ENCODE data around the gene BATF.

DNA sequence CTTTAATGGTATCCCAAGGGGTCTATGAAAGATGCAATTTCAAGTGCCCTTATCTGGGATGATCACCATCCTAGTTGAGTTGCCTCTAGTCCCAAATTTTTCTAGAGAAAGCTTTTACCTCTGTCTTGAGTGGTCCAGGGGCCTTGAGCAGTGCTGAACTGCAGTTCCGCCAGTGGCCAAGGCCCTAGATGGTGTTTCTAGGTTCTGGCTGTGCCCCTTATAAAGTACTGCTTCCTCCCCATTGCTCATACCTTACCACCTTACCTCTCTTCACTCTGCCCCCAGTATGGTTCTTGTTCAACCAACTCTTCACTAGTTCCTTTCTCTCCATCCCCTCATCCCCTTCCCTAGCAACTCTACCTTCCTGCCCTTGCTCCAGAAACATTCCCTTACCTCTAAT, 3.7 kb downstream of the BATF start:
- TF ChIP-seq, protein P1, sequence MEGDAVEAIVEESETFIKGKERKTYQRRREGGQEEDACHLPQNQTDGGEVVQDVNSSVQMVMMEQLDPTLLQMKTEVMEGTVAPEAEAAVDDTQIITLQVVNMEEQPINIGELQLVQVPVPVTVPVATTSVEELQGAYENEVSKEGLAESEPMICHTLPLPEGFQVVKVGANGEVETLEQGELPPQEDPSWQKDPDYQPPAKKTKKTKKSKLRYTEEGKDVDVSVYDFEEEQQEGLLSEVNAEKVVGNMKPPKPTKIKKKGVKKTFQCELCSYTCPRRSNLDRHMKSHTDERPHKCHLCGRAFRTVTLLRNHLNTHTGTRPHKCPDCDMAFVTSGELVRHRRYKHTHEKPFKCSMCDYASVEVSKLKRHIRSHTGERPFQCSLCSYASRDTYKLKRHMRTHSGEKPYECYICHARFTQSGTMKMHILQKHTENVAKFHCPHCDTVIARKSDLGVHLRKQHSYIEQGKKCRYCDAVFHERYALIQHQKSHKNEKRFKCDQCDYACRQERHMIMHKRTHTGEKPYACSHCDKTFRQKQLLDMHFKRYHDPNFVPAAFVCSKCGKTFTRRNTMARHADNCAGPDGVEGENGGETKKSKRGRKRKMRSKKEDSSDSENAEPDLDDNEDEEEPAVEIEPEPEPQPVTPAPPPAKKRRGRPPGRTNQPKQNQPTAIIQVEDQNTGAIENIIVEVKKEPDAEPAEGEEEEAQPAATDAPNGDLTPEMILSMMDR (conservative IDR thresholded peaks at IDR 0.05; ENCODE audit: low read length) = no peak
- no peak for TF ChIP-seq EZH2phosphoT487 (IDR thresholded peaks at IDR 0.05; ENCODE audit: borderline replicate concordance, low read depth, low read length)
